ENCODE results near the gene LRRFIP2.
"Not testable (repeated sequence)": the region's sequence is repeated elsewhere in the genome, so short reads cannot be mapped to it uniquely, and the experiment has no call there.

The LRRFIP2 gene

GRCh38 chr3:37210230-37210629 is 35.8 kb upstream of the LRRFIP2 start:
- no peak overlapping the region for H3K9ac ChIP-seq (ENCODE audit: low read depth, low read length)
- no peak overlapping the region for H3K27ac ChIP-seq (ENCODE audit: low read depth, low read length)
- 0 out of 2 replicates have a peak, but pooled peaks cover 3% of the 10 kb centered on the region for H3K9me3 ChIP-seq (ENCODE audit: insufficient read depth, low read depth, low read length)
- WGBS: 97% methylated on average over 3 of the region's 4 CpGs
- H3K36me3 ChIP-seq (ENCODE audit: insufficient read depth, low read length): no peaks in the 10 kb centered on the region
- no peaks in the 10 kb centered on the region for H3K4me1 ChIP-seq (ENCODE audit: insufficient read depth, low read length)
- no peak overlapping the region for H3K4me3 ChIP-seq (ENCODE audit: low read length)
- no peaks in the 10 kb centered on the region for H3K27me3 ChIP-seq (ENCODE audit: insufficient read depth, low read length)

DNA sequence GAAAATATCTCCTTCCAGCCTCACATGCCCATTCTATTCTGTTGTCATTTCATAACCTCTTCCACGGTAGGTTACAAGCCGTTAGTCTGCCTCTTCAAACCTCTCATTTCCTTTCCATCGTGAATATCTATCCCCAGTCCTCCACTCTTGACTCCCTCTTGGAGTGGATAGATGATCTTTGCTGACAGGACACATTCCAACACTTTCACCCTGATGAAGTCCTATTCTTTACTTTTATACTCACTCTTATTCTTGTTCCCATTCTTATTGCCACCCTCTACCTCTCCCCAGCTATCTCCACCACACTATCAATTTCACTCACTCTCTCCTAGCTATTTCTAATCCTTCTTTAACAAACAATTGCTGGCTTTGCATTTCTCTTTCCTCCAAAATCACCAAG is 34.2 kb upstream of the LRRFIP2 start:
- H3K4me3 ChIP-seq (ENCODE audit: low read length); H3K27me3 ChIP-seq (ENCODE audit: insufficient read depth, low read length); H3K9me3 ChIP-seq (ENCODE audit: insufficient read depth, low read depth, low read length); H3K4me1 ChIP-seq (ENCODE audit: insufficient read depth, low read length); H3K36me3 ChIP-seq (ENCODE audit: insufficient read depth, low read length); H3K9ac ChIP-seq (ENCODE audit: low read depth, low read length); H3K27ac ChIP-seq (ENCODE audit: low read depth, low read length): not testable (repeated sequence)
- 95% methylated on average over 3 of the region's 3 CpGs for WGBS

GRCh38 chr3:37208008-37208407 is 33.6 kb upstream of the LRRFIP2 start:
- not testable (repeated sequence) for H3K36me3 ChIP-seq (ENCODE audit: insufficient read depth, low read length); H3K9ac ChIP-seq (ENCODE audit: low read depth, low read length); H3K4me1 ChIP-seq (ENCODE audit: insufficient read depth, low read length); H3K4me3 ChIP-seq (ENCODE audit: low read length); H3K27me3 ChIP-seq (ENCODE audit: insufficient read depth, low read length); H3K9me3 ChIP-seq (ENCODE audit: insufficient read depth, low read depth, low read length); H3K27ac ChIP-seq (ENCODE audit: low read depth, low read length)
- WGBS: 97% methylated on average over 3 of the region's 3 CpGs

GRCh38 chr3:37206041-37206440 is 31.7 kb upstream of the LRRFIP2 start:
- H3K4me3 ChIP-seq (ENCODE audit: low read length); H3K9me3 ChIP-seq (ENCODE audit: insufficient read depth, low read depth, low read length); H3K4me1 ChIP-seq (ENCODE audit: insufficient read depth, low read length); H3K27ac ChIP-seq (ENCODE audit: low read depth, low read length); H3K36me3 ChIP-seq (ENCODE audit: insufficient read depth, low read length); H3K9ac ChIP-seq (ENCODE audit: low read depth, low read length); H3K27me3 ChIP-seq (ENCODE audit: insufficient read depth, low read length): not testable (repeated sequence)
- 70% methylated on average over 4 of the region's 4 CpGs for WGBS

GRCh38 chr3:37204314-37204713 is 29.9 kb upstream of the LRRFIP2 start:
- H3K27ac ChIP-seq (ENCODE audit: low read depth, low read length): no peak overlapping the region
- no peaks in the 10 kb centered on the region for H3K4me1 ChIP-seq (ENCODE audit: insufficient read depth, low read length)
- no peaks in the 10 kb centered on the region for H3K27me3 ChIP-seq (ENCODE audit: insufficient read depth, low read length)
- no peak overlapping the region for H3K9ac ChIP-seq (ENCODE audit: low read depth, low read length)
- WGBS: 89% methylated on average over 3 of the region's 3 CpGs
- no peak overlapping the region for H3K4me3 ChIP-seq (ENCODE audit: low read length)
- 0 out of 2 replicates have a peak, but pooled peaks cover 3% of the 10 kb centered on the region for H3K9me3 ChIP-seq (ENCODE audit: insufficient read depth, low read depth, low read length)
- no peaks in the 10 kb centered on the region for H3K36me3 ChIP-seq (ENCODE audit: insufficient read depth, low read length)

- Histone ChIP-seq H3K36me3 (ENCODE audit: insufficient read depth, low read length) (no peaks in the 10 kb centered on the region), H3K9ac (ENCODE audit: low read depth, low read length) (no peak overlapping the region), H3K27ac (ENCODE audit: low read depth, low read length) (no peak overlapping the region), H3K4me3 (ENCODE audit: low read length) (no peak overlapping the region), H3K27me3 (ENCODE audit: insufficient read depth, low read length) (no peaks in the 10 kb centered on the region), H3K9me3 (ENCODE audit: insufficient read depth, low read depth, low read length) (0 out of 2 replicates have a peak, but pooled peaks cover 3% of the 10 kb centered on the region), H3K4me1 (ENCODE audit: insufficient read depth, low read length) (peaks cover 5% of the 10 kb centered on the region)
- 91% methylated on average over 3 of the region's 3 CpGs for WGBS
Measured at GRCh38 chr3:37202035-37202434, 27.7 kb upstream of the LRRFIP2 start.

DNA sequence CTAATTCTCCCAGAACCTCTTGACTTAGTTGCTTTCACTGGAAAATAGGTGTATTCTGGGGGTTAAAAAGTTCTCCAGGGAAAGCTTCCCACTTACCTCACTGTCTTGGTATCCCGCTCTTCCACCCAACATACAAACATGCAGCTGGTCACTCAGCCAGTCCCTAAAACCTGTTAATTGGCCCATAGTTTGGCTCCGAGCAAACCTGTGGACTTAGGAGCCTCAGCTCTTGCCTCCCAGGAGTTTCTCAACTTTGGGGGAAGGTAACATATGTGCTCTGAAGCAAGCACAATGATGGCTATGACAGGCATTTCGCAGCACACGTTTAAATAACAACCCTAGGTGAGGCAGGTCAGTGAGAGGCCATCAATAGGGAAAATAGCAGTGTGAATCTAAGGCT is 25.8 kb upstream of the LRRFIP2 start:
- Histone ChIP-seq H3K9me3 (ENCODE audit: insufficient read depth, low read depth, low read length) (no peaks in the 10 kb centered on the region), H3K4me1 (ENCODE audit: insufficient read depth, low read length) (peaks cover 5% of the 10 kb centered on the region), H3K36me3 (ENCODE audit: insufficient read depth, low read length) (no peaks in the 10 kb centered on the region), H3K27me3 (ENCODE audit: insufficient read depth, low read length) (no peaks in the 10 kb centered on the region), H3K27ac (ENCODE audit: low read depth, low read length) (no peak overlapping the region), H3K4me3 (ENCODE audit: low read length) (no peak overlapping the region), H3K9ac (ENCODE audit: low read depth, low read length) (no peak overlapping the region)
- 84% methylated on average over 4 of the region's 4 CpGs for WGBS

- no peaks in the 10 kb centered on the region for H3K27me3 ChIP-seq (ENCODE audit: insufficient read depth, low read length)
- WGBS: 82% methylated on average over 2 of the region's 2 CpGs
Measured at GRCh38 chr3:37198996-37199395, 24.6 kb upstream of the LRRFIP2 start.

GRCh38 chr3:37198547-37198946 is 24.2 kb upstream of the LRRFIP2 start:
- H3K27ac ChIP-seq (ENCODE audit: low read depth, low read length): no peak overlapping the region

More at GRCh38 chr3:37198996-37199395, 24.6 kb upstream of the LRRFIP2 start:
- H3K9me3 ChIP-seq (ENCODE audit: insufficient read depth, low read depth, low read length): no peaks in the 10 kb centered on the region
- H3K9ac ChIP-seq (ENCODE audit: low read depth, low read length): no peak overlapping the region
- no peak overlapping the region for H3K4me3 ChIP-seq (ENCODE audit: low read length)
- H3K36me3 ChIP-seq (ENCODE audit: insufficient read depth, low read length): no peaks in the 10 kb centered on the region
- H3K27ac ChIP-seq (ENCODE audit: low read depth, low read length): no peak overlapping the region
- peaks cover 5% of the 10 kb centered on the region for H3K4me1 ChIP-seq (ENCODE audit: insufficient read depth, low read length)

DNA sequence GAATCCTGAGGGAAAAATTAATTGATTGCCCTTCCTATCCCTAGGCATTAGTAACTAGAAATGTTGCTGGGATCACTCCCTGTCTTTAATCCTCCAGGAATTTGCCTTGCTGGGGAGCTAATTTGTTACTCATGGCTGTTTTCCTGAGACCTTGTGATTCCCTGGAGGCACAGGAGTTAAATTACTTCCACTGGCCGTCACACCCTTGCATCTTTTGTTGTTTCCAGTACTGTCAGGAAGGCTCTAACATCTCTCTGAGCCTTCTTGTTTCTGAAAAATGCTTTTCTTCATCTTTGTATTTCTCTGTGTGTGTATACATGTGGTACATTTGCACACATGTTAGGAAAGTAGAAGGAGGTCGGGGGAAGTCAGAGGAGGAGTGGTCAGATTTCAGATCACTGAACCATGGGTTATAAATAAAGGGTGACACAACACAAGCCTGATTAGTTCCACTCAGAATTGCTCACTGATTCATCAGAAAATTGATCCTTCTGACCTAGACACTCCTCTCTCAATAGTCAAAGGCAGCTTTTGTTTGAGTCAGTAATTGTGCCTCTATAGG is 23.5 kb upstream of the LRRFIP2 start:
- H3K9ac ChIP-seq (ENCODE audit: low read depth, low read length): no peak overlapping the region
- 79% methylated on average over 2 of the region's 2 CpGs for WGBS

More at GRCh38 chr3:37198547-37198946, 24.2 kb upstream of the LRRFIP2 start:
- Histone ChIP-seq H3K4me3 (ENCODE audit: low read length) (no peak overlapping the region), H3K27me3 (ENCODE audit: insufficient read depth, low read length) (no peaks in the 10 kb centered on the region), H3K9ac (ENCODE audit: low read depth, low read length) (no peak overlapping the region), H3K9me3 (ENCODE audit: insufficient read depth, low read depth, low read length) (no peaks in the 10 kb centered on the region), H3K36me3 (ENCODE audit: insufficient read depth, low read length) (no peaks in the 10 kb centered on the region), H3K4me1 (ENCODE audit: insufficient read depth, low read length) (peaks cover 5% of the 10 kb centered on the region)
- WGBS: 93% methylated on average over 2 of the region's 2 CpGs

GRCh38 chr3:37194533-37194932 is 20.2 kb upstream of the LRRFIP2 start:
- WGBS: 93% methylated on average over 4 of the region's 5 CpGs

More for the DNA sequence above, 23.5 kb upstream of the LRRFIP2 start:
- no peak overlapping the region; the same call in 1 of the 2 replicates for H3K4me3 ChIP-seq (ENCODE audit: low read length)
- no peaks in the 10 kb centered on the region for H3K27me3 ChIP-seq (ENCODE audit: insufficient read depth, low read length)
- peak overlapping the region; percentile 60; the same call in 1 of the 2 replicates for H3K27ac ChIP-seq (ENCODE audit: low read depth, low read length)
- H3K4me1 ChIP-seq (ENCODE audit: insufficient read depth, low read length): peaks cover 5% of the 10 kb centered on the region
- H3K9me3 ChIP-seq (ENCODE audit: insufficient read depth, low read depth, low read length): no peaks in the 10 kb centered on the region
- no peaks in the 10 kb centered on the region for H3K36me3 ChIP-seq (ENCODE audit: insufficient read depth, low read length)

DNA sequence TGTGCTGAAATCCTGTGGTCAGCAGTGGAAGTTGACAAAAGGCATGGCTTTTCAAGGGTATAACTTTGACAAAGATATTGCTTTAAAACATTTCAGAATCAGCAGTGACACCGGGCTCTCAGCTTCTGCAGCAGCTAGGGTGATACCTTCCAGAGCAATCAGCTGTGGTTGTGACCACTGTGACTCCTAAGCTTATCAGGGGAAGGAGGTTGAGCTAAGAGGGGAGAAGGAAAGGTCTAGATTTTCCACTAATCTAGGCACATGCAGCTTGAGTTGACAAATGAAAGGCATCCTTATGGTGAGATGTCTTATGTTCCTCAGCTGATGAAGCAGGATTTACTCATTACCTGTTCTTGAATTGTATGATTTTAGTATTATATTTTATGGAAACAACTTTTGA is 16.3 kb upstream of the LRRFIP2 start:
- Histone ChIP-seq H3K36me3 (ENCODE audit: insufficient read depth, low read length) (no peaks in the 10 kb centered on the region), H3K4me1 (ENCODE audit: insufficient read depth, low read length) (no peaks in the 10 kb centered on the region), H3K27ac (ENCODE audit: low read depth, low read length) (no peak overlapping the region), H3K27me3 (ENCODE audit: insufficient read depth, low read length) (no peaks in the 10 kb centered on the region), H3K9me3 (ENCODE audit: insufficient read depth, low read depth, low read length) (no peaks in the 10 kb centered on the region), H3K9ac (ENCODE audit: low read depth, low read length) (no peak overlapping the region), H3K4me3 (ENCODE audit: low read length) (no peak overlapping the region)
- WGBS: 93% methylated on average over 1 of the region's 1 CpG

More at GRCh38 chr3:37194533-37194932, 20.2 kb upstream of the LRRFIP2 start:
- no peak overlapping the region for H3K27ac ChIP-seq (ENCODE audit: low read depth, low read length)
- no peaks in the 10 kb centered on the region for H3K9me3 ChIP-seq (ENCODE audit: insufficient read depth, low read depth, low read length)
- peaks cover 5% of the 10 kb centered on the region for H3K4me1 ChIP-seq (ENCODE audit: insufficient read depth, low read length)
- H3K36me3 ChIP-seq (ENCODE audit: insufficient read depth, low read length): no peaks in the 10 kb centered on the region
- H3K4me3 ChIP-seq (ENCODE audit: low read length): no peak overlapping the region
- H3K9ac ChIP-seq (ENCODE audit: low read depth, low read length): no peak overlapping the region
- no peaks in the 10 kb centered on the region for H3K27me3 ChIP-seq (ENCODE audit: insufficient read depth, low read length)
